Measurements from ENCODE around the gene MYO1D.

- TF ChIP-seq CTCF (IDR thresholded peaks at IDR 0.05) (no peak), POLR2A (IDR thresholded peaks at IDR 0.05) (no peak), EP300 (IDR thresholded peaks at IDR 0.05) (no peak)
Measured at GRCh38 chr17:32570081-32570396, 306.9 kb downstream of the MYO1D start.
